ENCODE measurements around the gene KASH5.

Gene KASH5

GRCh38 chr19:49448432-49448786, 60.4 kb downstream of the KASH5 start:
- H3K4me3 ChIP-seq (replicated peaks; ENCODE audit: low read depth, low read length) = no peak overlapping the region
- no peak for DNase-seq (ENCODE audit: extremely low read depth, low read depth)
- TF ChIP-seq CTCF (IDR thresholded peaks at IDR 0.05; ENCODE audit: low read depth, low read length, missing control alignments) = no peak

GRCh38 chr19:49450405-49450804, 62.4 kb downstream of the KASH5 start:
- TF ChIP-seq CTCF (IDR thresholded peaks at IDR 0.05; ENCODE audit: low read depth, low read length, missing control alignments) = no peak
- DNase-seq (ENCODE audit: extremely low read depth, low read depth) = no peak
- peak overlapping the region; percentile 95 for H3K4me3 ChIP-seq (replicated peaks; ENCODE audit: low read depth, low read length)

- no peak for TF ChIP-seq CTCF (IDR thresholded peaks at IDR 0.05; ENCODE audit: low read depth, low read length, missing control alignments)
- H3K4me3 ChIP-seq (replicated peaks; ENCODE audit: low read depth, low read length) = peak within 1 kb of the TSS; percentile 95
These were observed 63.6 kb downstream of the KASH5 start, which contains the start of gene PIH1D1 for GRCh38 chr19:49451430-49452181. Gene PIH1D1 (minus strand): TSS chr19:49451814. CDS start chr19:49451574, 240 bp downstream.

GRCh38 chr19:49453013-49453756, 65.1 kb downstream of the KASH5 start, which contains the start of gene ALDH16A1:
Gene ALDH16A1 (plus strand): TSS chr19:49453225. CDS start chr19:49453332, 107 bp downstream.
- H3K4me3 ChIP-seq (replicated peaks; ENCODE audit: low read depth, low read length) = peak within 1 kb of the TSS; percentile 62
- peak; percentile 93 for DNase-seq (ENCODE audit: extremely low read depth, low read depth)
- TF ChIP-seq CTCF (IDR thresholded peaks at IDR 0.05; ENCODE audit: low read depth, low read length, missing control alignments) = no peak

More at GRCh38 chr19:49451430-49452181, 63.6 kb downstream of the KASH5 start, which contains the start of gene PIH1D1:
- peak; percentile 100 for DNase-seq (ENCODE audit: extremely low read depth, low read depth)

- no peak for DNase-seq (ENCODE audit: extremely low read depth, low read depth)
- peak overlapping the region; percentile 62 for H3K4me3 ChIP-seq (replicated peaks; ENCODE audit: low read depth, low read length)
- TF ChIP-seq CTCF (IDR thresholded peaks at IDR 0.05; ENCODE audit: low read depth, low read length, missing control alignments) = no peak
These were observed 65.8 kb downstream of the KASH5 start for GRCh38 chr19:49453757-49454240.

- no peak for DNase-seq (ENCODE audit: extremely low read depth, low read depth)
- TF ChIP-seq CTCF (IDR thresholded peaks at IDR 0.05; ENCODE audit: low read depth, low read length, missing control alignments) = no peak
- H3K4me3 ChIP-seq (replicated peaks; ENCODE audit: low read depth, low read length) = no peak overlapping the region
These were observed 67.7 kb downstream of the KASH5 start for GRCh38 chr19:49455773-49456172.
